ENCODE results near the gene CCL3.
"Not testable (repeated sequence)": the region's sequence is repeated elsewhere in the genome, so short reads cannot be mapped to it uniquely, and the experiment has no call there.

Gene CCL3

GRCh38 chr17:36114971-36115648, 25.2 kb upstream of the CCL3 start:
- FAIRE-seq = not testable (repeated sequence)

DNA sequence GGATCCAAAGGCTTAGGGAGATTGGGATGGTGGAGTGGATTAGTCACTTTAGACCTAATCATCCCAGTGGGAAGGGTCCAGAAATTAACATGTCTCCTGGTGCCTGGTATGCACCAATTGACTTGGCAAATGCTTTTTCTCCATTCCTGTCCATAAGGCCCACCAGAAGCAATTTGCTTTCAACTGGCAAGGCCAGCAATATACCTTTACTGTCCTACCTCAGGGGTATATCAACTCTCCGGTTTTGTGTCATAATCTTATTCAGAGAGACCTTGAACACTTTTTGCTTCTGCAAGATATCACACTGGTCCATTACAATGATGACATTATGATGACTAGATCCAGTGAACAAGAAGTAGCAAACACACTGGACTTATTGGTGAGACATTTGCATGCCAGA, 23.2 kb upstream of the CCL3 start:
- not testable (repeated sequence) for FAIRE-seq

GRCh38 chr17:36112572-36112971, 22.6 kb upstream of the CCL3 start:
- no peak for FAIRE-seq

GRCh38 chr17:36111068-36111490, 21.1 kb upstream of the CCL3 start:
- FAIRE-seq = no peak

DNA sequence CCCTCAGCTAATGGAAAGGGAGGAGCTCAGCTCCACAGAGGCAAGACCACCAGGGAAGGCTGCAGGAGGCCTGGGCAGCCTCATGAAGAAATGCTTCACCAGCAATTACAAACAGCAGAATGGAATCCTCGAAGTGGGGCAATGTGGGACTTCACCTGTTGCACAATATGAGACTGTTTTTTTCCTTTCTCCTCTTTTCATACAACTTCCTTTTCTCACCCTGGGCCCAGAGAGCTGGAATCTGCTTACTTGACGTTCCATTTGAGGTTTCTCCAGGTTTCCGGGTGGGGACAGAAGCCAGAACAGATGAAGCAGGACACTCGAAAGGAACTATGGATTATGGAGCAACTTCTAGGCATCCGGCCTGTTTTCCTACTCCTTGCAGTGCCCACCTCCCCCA, 18.3 kb upstream of the CCL3 start:
- not testable (repeated sequence) for FAIRE-seq

DNA sequence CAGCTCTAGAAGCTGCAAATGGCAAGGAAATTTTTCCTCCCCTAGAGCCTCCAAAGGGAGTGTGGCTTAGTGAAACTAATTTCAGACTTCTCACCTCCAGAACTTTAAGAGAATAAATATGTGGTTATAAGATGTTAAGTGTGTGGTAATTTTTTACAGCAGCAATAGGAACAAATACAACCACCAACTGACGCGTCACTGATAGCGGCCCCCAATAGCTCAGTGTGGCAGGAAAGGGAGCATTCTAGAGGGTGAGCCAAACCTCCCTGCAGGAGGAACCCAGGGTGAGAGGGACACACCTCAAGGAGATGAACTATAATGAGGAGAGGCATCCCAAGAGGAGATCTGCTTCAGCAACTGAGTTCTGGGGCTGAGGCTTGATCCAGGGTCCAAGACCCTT, 17.7 kb upstream of the CCL3 start:
- no peak for FAIRE-seq

- FAIRE-seq = no peak
Observed at GRCh38 chr17:36106493-36106835, 16.5 kb upstream of the CCL3 start.

DNA sequence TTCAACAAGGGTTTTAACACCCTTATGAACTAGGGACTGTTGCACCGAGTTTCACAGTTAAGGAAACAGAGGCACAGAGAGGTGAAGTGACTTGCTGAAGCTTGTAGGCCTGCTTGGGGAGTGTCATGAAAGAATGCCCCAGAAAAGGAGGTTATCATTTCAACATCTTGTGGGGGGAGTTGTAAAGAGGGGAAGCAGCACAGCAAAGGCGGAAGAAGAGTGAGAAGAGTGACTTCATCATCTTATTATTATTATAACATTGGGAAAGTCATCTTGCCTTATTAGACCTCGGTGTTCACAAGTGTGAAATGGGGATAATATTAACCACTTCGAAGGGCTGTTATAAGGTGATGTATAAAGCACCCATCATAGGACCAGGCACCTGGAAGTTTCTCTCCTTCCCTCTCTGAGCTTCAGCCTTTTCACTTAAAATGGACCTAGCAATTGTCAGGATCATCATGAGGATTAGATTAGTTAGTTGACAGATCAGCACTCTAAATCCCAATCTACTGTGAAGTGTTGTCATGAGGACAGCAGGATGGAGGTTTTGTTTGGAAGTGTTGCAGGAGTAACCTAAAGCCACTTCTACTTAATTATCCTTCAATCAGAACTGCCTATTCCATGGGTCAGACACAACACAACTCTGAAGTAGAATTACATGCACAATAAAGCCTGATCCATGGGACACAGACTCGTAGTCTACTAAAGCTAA, 16.0 kb upstream of the CCL3 start:
- FAIRE-seq = no peak

- FAIRE-seq = no peak
Observed at GRCh38 chr17:36104701-36105181, 14.8 kb upstream of the CCL3 start.

GRCh38 chr17:36104246-36104645, 14.3 kb upstream of the CCL3 start:
- not testable (repeated sequence) for FAIRE-seq

- FAIRE-seq = not testable (repeated sequence)
Observed at GRCh38 chr17:36103401-36103975, 13.5 kb upstream of the CCL3 start, which contains the start of gene CCL4. Gene CCL4 (plus strand): TSS chr17:36103827. CDS start chr17:36103906, 79 bp downstream.

DNA sequence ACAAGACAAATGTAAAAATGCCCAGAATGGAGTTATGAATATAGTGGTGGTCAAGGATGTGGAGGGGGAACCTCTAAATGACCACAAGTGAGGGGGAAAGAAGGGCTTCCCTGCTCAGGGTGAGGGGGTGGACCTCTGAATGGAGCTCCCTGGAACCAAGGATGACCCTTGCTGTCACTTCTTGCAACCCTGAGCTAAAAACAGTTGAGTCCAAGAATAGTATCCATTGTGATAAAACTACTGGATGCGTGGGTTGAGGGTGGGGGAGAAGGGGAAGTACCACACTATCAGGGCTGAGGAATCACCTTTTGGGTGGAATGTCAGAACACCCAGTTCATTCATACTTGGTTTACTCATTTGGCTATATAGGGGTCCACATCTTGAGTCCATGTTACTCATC, 9.1 kb upstream of the CCL3 start:
- not testable (repeated sequence) for FAIRE-seq

DNA sequence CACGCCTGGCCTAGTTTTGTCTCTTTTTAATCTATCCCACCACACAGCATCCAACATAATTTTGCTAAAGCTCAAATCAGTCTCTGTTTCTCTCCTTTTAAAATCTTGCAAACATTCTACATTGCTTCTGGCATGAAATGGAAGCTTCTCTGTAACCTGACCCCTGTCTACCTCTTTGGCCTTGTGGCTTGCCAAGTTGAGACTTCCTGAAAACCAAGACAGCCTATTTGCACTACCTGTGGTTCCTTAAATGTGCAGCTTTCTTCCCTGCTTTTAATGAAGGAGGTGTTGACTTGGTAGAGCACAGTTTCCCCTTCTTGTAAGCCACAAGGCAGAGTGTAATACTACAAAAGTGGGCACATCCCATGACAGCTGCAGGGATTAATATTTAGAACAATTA, 6.0 kb upstream of the CCL3 start:
- FAIRE-seq = no peak

DNA sequence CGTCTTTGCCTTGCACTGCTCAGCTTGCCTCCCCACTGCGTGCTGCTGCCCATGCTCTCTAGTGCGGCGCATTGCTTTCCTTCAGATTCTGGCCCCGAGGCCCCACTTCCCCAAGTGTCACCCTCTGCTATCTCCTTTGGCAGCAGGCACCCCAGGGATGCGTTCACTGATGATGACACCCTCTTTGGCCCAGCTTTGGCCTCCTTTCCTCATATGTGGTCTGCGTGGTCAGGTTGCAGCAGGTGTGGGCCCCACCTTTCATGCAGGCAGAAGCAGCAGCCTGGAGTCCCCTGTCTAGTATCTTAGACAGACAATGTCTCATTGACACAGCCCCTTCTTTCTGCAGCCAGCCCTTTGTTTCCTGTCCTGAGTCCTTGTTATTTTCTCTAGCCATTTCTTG, 4.8 kb upstream of the CCL3 start:
- no peak for FAIRE-seq

DNA sequence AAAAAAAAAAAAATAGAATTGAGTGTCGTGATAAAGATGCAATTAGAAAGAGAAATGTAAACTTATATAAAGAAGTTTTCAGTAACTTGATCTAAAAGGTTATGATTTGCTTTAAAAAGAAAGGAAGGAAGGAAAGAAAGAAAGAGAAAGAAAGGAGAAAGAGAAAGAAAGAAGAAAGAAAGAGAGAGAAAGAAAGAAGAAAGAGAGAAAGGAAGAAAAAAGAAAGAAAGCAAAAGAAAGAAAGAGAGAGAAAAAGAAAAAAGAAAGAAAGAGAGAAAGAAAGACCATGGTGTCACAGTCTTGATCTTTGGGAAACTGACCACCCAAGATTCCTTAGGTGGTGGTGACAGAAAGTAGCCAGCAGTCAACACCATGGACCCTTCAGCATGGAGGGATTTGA, 4.3 kb upstream of the CCL3 start:
- FAIRE-seq = no peak

DNA sequence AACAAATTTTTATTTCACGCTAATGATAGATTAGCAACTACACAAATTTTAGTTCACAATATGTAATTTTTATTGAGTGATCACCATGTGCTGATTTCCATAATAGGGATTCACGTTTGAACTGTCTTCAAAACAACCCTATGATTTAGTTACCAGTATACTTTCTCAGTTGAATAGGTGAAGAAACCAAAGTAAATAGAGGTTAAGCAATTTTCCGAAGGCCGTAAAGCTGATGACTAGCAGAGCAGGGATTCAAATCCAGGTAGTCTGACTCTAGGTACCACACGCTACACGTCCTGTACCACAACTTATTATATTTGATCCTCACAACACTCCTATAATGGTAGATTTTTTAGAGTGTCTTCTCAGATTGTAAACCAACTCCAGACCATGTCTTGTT, 2.8 kb upstream of the CCL3 start:
- FAIRE-seq = not testable (repeated sequence)

GRCh38 chr17:36092230-36092629, 2.3 kb upstream of the CCL3 start:
- no peak for FAIRE-seq

DNA sequence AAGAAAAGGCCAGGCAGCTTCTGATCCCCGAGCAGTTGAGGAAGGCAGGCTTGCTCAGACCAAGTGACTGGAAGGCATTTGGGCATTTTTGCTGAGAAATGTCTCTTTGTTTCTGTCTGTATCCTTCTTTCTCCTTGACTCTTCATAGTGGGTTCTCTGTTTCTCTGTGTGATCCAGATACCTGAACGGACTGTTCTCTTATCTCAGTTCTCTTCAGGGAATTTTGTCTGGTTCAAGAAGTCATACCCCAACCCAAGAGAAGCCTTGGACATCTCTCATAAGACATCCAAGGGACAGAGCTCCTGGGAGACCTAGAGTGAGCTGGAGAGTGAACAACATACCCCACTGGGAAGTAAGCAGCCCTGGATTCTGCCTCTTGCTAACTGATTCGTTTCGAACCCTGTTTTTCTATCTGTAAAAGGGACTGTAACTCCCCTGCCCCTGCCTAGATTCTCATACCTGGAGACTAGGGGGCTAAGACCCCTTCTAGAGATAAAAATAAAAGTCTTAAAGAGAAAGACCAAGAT, 541 bp downstream of the CCL3 start:
- FAIRE-seq = no peak

DNA sequence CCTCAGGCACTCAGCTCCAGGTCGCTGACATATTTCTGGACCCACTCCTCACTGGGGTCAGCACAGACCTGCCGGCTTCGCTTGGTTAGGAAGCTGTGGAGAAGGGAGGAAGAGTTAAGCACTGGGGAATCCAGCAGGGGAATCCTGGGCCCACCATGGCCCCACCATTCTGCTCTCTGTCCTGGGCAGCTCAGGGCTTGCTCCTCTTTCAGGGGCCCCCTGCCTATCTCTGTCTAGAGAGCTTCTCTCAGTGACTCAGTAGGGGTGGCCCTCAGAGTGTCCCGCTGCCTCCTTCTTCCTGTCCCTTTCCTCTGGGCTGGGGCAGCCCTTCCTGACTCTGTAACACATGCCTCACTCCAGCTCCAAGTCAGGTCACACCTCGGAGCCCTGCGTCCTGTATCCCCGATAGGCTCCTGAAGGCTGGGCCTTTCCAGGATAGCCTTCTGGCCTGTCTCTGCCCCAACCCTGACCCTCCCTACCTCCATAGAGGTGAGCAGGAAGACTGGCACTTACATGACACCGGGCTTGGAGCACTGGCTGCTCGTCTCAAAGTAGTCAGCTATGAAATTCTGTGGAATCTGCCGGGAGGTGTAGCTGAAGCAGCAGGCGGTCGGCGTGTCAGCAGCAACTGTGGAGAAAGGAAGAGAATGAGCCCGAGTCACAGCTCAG, 1.1 kb downstream of the CCL3 start:
- FAIRE-seq = no peak

GRCh38 chr17:36087897-36088572, 1.9 kb downstream of the CCL3 start:
- FAIRE-seq = not testable (repeated sequence)

DNA sequence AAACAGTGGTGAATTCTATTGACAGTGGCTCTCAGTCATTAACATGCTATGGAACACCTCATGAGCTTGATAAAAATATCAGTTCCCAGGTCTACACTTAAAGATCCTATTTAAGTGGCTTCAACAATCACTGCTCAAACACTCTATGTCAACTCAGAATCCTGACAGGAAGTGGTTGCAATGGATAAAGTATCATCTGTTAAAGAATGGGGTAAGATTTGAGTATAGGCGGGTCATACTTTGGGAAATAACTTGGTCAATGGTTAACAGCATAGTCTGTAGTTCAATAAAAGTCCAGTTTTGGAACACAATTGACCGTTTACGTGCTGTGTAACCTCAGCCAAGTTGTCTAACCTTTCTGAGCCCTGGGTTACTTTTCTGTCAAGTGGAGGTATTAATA, 2.5 kb downstream of the CCL3 start:
- FAIRE-seq = not testable (repeated sequence)

DNA sequence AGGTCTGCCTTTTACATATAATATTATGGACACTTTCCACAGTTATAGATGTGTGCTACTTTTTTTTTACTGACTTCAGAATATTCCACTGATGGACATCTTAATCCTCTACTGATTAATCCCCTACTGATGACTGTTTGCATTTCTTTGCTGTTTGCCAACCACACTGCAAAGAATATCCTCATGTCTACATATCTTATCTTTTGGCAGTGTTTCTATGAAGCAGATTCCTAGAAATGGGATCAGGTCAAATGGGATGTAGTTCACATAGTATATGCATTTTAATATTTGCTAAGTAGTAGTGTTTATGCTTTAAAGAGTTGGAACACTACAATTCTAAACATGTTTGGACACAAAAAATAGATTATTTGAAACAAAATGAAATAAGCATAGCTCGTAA, 3.2 kb downstream of the CCL3 start:
- no peak for FAIRE-seq

DNA sequence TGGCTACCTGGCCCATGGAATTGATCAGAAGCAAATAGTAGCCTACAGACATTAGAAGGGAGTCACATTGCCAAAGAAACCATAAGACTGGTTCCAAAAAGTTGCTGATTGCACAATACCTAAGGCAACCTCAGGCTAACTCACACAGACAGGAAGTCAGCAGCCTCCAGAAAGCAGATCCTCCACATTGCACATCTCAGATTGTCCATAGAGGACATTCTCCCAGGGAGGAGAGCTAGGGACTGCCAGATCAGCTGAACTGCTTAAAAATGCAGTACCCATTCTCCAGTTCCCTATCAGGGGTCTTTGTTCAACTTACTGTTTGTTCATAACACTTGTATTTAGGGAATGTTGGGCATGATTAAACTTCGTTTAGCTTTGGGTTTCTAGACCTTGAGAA, 4.2 kb downstream of the CCL3 start:
- no peak for FAIRE-seq

Measured in TTC549 (cell line).